HG02571 (cell line): ENCODE measurements around the gene ADAMTS16.

Source experiments
- ATAC-seq: cut with Tn5 transposase; IDR thresholded peaks from one replicate; pipeline ENCODE4 v1.9.1; 2021; ENCODE audit warnings: mild to moderate bottlenecking, moderate library complexity; ENCODE audit not compliant: unreplicated experiment

The ADAMTS16 gene

GRCh38 chr5:5369051-5369605 is 229.0 kb downstream of the ADAMTS16 start:
- ATAC-seq: no peak
